Measurements from ENCODE around the gene SETDB2. TPM values are rescaled to one million over a fixed set of nuclear protein-coding genes. Genes with fewer than 3 reads are reported as not detected.

Gene SETDB2
- total RNA-seq, 1 experiment from 2014 or later, result 5.9 TPM

DNA sequence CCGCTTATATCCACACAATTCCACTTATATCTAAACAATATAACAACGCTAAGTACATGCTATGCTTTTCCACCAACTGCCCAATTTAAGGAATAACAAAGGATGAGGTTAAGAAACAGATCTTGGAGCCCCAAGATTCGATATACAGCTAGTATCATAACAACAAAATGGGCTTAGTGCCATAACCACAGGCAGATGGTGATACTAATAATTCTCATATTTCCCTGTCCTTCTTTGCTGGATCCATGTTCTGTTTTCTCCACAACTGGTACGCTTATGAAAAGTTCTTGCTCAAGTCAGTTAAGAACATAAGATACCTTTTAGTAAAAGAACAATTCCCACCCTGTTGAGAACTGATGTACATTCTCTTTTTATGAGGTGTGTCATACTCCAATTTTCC is 34.1 kb upstream of the SETDB2 start:
- no peak for ATAC-seq
- TF ChIP-seq ATF3 (CRISPR knock-in tag; conservative IDR thresholded peaks at IDR 0.05) (no peak), MYBL2 (CRISPR knock-in tag; IDR thresholded peaks at IDR 0.05) (no peak), ZBTB21 (CRISPR knock-in tag; IDR thresholded peaks at IDR 0.05; ENCODE audit: borderline replicate concordance) (no peak), ATF2 (CRISPR knock-in tag; IDR thresholded peaks at IDR 0.05; ENCODE audit: borderline replicate concordance, low read depth) (no peak), SP1 (CRISPR knock-in tag; conservative IDR thresholded peaks at IDR 0.05) (no peak), ZNF263 (CRISPR knock-in tag; IDR thresholded peaks at IDR 0.05; ENCODE audit: low read depth) (no peak)
- TF ChIP-seq, protein P1, sequence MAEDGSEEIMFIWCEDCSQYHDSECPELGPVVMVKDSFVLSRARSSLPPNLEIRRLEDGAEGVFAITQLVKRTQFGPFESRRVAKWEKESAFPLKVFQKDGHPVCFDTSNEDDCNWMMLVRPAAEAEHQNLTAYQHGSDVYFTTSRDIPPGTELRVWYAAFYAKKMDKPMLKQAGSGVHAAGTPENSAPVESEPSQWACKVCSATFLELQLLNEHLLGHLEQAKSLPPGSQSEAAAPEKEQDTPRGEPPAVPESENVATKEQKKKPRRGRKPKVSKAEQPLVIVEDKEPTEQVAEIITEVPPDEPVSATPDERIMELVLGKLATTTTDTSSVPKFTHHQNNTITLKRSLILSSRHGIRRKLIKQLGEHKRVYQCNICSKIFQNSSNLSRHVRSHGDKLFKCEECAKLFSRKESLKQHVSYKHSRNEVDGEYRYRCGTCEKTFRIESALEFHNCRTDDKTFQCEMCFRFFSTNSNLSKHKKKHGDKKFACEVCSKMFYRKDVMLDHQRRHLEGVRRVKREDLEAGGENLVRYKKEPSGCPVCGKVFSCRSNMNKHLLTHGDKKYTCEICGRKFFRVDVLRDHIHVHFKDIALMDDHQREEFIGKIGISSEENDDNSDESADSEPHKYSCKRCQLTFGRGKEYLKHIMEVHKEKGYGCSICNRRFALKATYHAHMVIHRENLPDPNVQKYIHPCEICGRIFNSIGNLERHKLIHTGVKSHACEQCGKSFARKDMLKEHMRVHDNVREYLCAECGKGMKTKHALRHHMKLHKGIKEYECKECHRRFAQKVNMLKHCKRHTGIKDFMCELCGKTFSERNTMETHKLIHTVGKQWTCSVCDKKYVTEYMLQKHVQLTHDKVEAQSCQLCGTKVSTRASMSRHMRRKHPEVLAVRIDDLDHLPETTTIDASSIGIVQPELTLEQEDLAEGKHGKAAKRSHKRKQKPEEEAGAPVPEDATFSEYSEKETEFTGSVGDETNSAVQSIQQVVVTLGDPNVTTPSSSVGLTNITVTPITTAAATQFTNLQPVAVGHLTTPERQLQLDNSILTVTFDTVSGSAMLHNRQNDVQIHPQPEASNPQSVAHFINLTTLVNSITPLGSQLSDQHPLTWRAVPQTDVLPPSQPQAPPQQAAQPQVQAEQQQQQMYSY (CRISPR knock-in tag; IDR thresholded peaks at IDR 0.05), result no peak
- TF ChIP-seq, protein P2, sequence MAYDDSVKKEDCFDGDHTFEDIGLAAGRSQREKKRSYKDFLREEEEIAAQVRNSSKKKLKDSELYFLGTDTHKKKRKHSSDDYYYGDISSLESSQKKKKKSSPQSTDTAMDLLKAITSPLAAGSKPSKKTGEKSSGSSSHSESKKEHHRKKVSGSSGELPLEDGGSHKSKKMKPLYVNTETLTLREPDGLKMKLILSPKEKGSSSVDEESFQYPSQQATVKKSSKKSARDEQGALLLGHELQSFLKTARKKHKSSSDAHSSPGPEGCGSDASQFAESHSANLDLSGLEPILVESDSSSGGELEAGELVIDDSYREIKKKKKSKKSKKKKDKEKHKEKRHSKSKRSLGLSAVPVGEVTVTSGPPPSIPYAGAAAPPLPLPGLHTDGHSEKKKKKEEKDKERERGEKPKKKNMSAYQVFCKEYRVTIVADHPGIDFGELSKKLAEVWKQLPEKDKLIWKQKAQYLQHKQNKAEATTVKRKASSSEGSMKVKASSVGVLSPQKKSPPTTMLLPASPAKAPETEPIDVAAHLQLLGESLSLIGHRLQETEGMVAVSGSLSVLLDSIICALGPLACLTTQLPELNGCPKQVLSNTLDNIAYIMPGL (CRISPR knock-in tag; IDR thresholded peaks at IDR 0.05), result no peak
- Mint-ChIP-seq H3K27ac (no peak overlapping the region), H3K9me3 (no peaks in the 10 kb centered on the region), H3K36me3 (no peaks in the 10 kb centered on the region), H3K27me3 (ENCODE audit: low read depth) (peaks cover 71% of the 10 kb centered on the region), H3K4me3 (no peak overlapping the region), H3K4me1 (peaks cover 19% of the 10 kb centered on the region)
- CTCF ChIA-PET, result no interaction called here
- DNase-seq (ENCODE audit: low spot score), result no peak
- POLR2A ChIA-PET, result no interaction called here

GRCh38 chr13:49410477-49410876 is 33.6 kb upstream of the SETDB2 start:
- ChIA-PET POLR2A (no interaction called here), CTCF (no interaction called here)
- ATAC-seq, result no peak

More at GRCh38 chr13:49410477-49410876, 33.6 kb upstream of the SETDB2 start:
- TF ChIP-seq, protein P3, sequence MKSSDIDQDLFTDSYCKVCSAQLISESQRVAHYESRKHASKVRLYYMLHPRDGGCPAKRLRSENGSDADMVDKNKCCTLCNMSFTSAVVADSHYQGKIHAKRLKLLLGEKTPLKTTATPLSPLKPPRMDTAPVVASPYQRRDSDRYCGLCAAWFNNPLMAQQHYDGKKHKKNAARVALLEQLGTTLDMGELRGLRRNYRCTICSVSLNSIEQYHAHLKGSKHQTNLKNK (CRISPR knock-in tag; IDR thresholded peaks at IDR 0.05), result no peak
- no peak for TF ChIP-seq GRHL2 (CRISPR knock-in tag; IDR thresholded peaks at IDR 0.05; ENCODE audit: insufficient replicate concordance, severe bottlenecking)
- no peak for TF ChIP-seq E2F4 (CRISPR knock-in tag; IDR thresholded peaks at IDR 0.05; ENCODE audit: borderline replicate concordance, low read depth)
- no peak for TF ChIP-seq ZNF281 (CRISPR knock-in tag; IDR thresholded peaks at IDR 0.05)
- no peak for TF ChIP-seq RORB (CRISPR knock-in tag; IDR thresholded peaks at IDR 0.05)
- no peak for TF ChIP-seq AR (CRISPR knock-in tag; IDR thresholded peaks at IDR 0.05)
- TF ChIP-seq NFYB (CRISPR knock-in tag; conservative IDR thresholded peaks at IDR 0.05; ENCODE audit: low read depth), result no peak
- no peak for TF ChIP-seq EMX1 (CRISPR knock-in tag; IDR thresholded peaks at IDR 0.05)
- TF ChIP-seq ZNF121 (CRISPR knock-in tag; IDR thresholded peaks at IDR 0.05), result no peak
- TF ChIP-seq ZNF317 (CRISPR knock-in tag; IDR thresholded peaks at IDR 0.05; ENCODE audit: borderline replicate concordance, low read depth), result no peak
- TF ChIP-seq, protein P4, sequence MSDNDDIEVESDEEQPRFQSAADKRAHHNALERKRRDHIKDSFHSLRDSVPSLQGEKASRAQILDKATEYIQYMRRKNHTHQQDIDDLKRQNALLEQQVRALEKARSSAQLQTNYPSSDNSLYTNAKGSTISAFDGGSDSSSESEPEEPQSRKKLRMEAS (CRISPR knock-in tag; IDR thresholded peaks at IDR 0.05), result no peak
- Mint-ChIP-seq H3K27me3 (ENCODE audit: low read depth) (peaks cover 67% of the 10 kb centered on the region), H3K9me3 (no peaks in the 10 kb centered on the region), H3K4me3 (no peak overlapping the region), H3K4me1 (peaks cover 19% of the 10 kb centered on the region), H3K27ac (no peak overlapping the region), H3K36me3 (no peaks in the 10 kb centered on the region)
- no peak for DNase-seq (ENCODE audit: low spot score)
